Stimulated activated CD8-positive, alpha-beta memory T cell treated with anti-CD3 and anti-CD28 coated beads, Interleukin-4, amount 100 ng/mL, for 48 hours (primary cell): Measurements from ENCODE around the gene TAS2R7.
"Not testable (repeated sequence)": the region's sequence is repeated elsewhere in the genome, so short reads cannot be mapped to it uniquely, and the experiment has no call there.

Source experiments
- DNase-seq: peaks from one replicate; pipeline ENCODE4 v3.0.0-alpha.2; 2020

The TAS2R7 gene, protein sequence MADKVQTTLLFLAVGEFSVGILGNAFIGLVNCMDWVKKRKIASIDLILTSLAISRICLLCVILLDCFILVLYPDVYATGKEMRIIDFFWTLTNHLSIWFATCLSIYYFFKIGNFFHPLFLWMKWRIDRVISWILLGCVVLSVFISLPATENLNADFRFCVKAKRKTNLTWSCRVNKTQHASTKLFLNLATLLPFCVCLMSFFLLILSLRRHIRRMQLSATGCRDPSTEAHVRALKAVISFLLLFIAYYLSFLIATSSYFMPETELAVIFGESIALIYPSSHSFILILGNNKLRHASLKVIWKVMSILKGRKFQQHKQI

DNA sequence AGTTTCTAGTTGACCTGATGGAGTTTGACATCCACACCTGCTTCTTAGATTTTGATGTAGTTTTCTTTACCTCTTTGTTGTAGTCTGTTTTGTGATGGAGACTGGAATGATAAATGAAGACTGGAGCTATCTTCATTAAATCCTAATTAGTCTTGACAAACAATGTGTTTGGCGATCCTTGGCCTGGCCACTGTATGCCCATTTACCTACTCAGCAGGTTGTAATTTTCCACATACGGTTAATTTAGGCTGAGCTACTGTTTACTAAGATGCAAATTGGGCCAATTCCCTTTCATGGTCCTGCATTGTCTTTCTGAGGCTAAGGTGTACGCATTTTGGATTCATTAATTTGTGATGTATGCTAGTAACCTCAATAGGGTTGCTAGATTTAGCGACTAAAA is at the start of gene TAS2R7:
TSS of gene TAS2R7 (minus strand) at position 41 of the 400 bp plus-strand sequence. CDS start 57 bp downstream, outside the sequence.
- DNase-seq = no peak

DNA sequence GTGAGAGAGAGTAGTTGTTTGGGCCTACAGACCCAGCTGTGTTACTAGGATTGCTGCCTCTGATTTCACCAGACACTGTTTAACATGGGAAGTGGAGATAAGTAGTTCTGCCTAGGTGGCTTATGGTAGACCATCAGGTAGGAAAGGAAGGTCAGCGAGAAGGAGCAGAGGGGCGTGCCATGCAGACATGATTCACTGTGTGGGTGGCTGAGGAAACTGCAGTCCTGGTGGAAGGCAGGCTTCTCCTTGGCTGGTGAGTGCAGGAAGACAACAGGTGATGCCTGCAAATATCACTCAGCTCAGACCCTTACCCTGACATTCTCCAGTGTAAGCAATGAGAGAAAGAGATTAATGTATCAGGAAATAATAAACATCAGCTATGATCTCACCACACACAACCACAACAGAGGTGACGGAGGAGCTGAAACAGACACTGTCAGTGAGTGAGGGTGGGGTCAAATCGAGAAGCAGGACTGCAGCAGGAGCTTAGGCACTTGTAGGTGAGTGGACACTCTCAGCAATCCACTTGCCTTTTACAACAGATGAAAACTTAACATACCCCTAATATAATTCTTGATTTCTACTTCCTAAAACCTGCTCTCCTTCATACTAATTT is 48.9 kb upstream of the TAS2R7 start:
- DNase-seq = no peak

DNA sequence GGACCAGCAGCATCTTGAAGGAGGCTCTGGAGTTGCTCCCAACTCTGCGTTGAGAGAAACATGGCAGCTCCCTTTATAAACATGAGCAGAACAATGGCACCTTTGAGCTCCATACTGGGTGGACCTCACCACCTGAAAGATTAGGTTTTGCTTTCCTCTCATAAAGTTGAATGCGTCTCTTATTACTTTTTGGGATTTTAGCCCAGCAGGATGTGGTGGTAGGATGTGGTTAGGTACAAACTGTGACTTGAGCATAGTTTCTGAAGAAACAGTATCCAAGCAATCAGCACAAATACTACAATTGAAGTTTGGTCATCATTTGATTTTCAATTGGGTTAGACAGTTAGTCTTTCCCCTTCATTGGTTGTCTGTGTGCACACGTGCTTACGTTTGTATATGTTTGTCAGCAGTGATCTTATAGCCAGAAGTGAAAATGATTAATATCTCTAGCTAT is 47.0 kb upstream of the TAS2R7 start, which contains the start of gene PRR4:
TSS of gene PRR4 (minus strand) at position 51 of the 454 bp plus-strand sequence. CDS start at position 13, 38 bp downstream.
- no peak for DNase-seq

DNA sequence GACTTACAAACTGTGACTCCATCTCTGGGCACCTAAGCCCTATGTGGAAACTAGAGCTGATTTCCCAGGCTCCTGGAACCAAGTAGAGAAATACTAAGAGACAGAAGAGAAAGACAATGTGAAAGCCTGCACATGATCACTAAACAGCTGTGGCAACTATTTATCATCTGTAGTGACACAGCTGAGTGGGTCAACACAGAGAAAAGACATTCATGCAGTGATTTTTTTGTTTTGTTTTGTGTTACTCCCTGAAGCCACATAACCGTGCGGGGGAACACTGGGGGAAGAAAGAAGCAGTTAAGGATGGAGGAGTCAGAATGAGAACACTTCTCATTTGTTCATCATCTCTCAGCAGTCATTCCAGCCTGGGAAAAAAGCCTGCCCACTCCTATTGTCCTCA is 45.3 kb upstream of the TAS2R7 start:
- no peak for DNase-seq

DNA sequence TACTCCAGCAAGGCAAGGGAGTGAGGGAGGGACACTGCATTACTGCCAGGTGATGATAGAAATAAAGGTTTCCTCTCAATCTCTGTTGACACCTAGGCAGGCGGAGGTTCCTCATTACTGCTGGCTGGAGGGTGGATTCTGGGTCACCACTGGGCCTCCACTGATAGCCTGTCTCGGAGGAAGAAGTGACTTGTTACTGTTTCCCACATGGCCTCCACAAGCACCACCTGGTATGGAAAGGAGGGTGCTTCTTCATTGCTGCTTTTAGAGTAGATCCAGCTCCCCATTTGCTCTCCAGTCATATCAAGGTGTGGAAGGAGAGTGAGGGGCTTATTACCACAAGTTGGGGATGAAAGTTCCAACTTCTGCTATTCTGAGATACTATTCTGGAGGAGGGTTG is 40.4 kb upstream of the TAS2R7 start:
- DNase-seq = no peak

DNA sequence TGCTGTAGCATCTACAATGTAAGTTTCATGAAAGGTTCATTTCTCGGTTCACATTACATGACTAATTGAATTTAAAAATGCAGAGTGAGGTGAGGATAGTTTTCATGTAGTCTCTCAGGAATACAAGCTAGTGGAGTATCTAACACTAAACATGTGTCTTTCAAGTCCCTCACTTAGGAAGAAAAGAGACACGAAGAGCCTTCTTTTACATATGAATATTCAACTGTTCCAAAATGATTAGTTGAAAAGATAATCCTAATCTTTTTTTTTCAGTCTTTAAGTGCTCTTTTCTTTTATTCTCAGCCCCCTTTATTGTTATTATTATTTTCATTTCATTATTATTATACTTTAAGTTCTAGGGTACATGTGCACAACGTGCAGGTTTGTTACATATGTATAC is 36.0 kb upstream of the TAS2R7 start:
- no peak for DNase-seq

DNA sequence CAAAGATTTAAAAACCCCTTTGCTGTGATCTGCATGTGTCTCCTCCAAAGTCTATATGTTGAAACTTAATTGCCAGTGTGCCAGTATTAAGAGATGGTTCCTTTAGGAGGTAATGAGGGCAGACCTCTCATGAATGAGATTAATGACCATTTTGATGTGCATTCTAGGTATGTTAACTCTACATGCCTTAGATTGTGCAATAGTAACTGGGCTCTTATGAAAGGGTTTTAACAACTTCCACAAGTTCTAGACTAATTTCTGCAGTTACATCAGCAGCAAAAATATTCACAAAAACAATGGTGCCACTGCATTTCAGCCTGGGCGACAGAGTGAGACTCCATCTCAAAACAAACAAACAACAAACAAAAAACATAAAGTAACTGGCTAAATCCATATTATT is 27.6 kb upstream of the TAS2R7 start:
- no peak for DNase-seq

DNA sequence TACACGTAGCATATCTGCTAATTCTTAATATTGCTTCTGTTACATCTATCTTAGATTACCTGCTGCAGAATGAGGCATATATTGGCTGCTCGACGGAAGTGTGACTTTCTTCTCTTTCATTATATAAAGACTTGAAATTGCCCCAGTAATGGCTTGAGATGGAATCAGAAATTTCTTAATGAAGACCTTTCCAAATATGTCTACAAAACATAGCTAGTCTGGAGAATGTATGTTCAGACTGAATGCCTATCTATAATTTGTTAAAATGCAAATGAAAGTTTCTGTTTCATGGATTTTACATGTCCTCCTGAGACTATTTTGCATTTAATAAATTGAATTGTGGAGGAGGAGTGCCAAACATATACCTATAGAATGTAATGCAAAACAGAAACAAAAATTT is 23.8 kb upstream of the TAS2R7 start, which contains the start of gene TAS2R10:
TSS of gene TAS2R10 (minus strand) at position 101 of the 400 bp plus-strand sequence. CDS start at position 12, 89 bp downstream.
- DNase-seq = no peak

DNA sequence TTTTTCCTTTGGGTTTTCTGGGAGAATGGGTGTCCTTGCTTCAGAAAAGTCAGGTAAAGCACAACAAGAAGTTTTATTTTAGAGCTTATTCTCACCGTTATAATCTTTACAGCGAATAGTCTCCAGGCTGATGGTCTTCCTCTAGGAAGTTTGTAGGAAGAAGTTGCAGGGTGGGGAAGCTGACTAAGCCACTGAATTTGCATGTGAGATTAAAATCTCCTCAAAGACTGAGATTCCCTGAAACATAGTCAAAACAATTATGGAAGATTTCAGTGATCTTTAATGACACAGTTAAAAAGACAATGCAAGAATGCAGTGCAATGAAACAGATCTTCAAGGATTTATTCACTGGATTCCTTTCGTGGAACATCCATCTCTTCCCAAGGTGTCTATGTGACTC is 22.5 kb upstream of the TAS2R7 start:
- no peak for DNase-seq

DNA sequence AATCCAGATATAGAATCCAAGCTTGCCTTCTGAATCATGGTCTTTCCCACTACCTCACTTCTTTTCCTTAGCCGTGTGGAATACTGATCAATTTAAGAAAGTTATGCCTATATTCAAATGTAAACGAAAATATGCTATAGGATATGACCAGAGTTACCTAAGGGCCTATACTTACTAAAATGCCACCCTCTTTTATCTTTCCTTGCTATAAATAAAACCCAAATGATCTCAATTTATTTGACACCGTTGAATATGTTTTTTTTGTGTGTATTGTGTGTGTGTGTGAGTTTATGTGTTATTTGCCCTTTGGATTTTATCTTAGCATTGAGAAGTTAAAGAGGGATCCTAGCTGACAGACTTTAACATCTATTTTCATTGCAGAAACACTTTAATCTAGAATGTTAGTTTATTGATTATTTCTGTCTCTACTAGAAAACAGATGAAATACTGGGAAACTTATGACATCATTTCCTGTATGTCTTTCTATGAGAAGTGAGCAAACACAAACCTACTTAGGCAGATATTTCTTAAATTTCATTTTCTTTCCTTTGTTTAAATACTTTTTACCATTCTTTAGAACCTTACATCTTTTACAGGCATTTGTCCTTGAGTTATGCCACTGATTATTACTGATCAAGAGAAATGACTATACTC is 9.6 kb upstream of the TAS2R7 start:
- DNase-seq = no peak

DNA sequence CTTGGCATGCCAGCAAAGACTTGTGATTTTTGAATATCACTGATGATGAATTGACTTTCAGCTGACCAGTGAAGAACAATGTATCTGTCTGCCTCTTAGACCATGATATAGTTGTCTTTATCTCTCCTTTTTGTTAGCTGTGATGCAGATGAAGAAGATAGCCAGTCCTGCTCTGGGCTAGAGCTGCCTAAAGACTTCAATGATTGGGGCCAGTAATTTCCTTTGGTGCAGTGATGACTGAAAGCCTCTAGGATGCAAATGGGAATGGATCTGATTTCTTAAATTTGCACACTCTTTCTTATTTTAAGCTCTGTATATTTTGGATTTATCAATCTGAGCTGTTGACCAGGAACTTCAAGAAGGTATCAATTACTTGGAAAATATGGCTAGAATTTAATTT is 7.6 kb upstream of the TAS2R7 start, which contains the start of gene TAS2R9:
TSS of gene TAS2R9 (minus strand) at position 101 of the 400 bp plus-strand sequence. CDS start at position 8, 93 bp downstream.
- no peak for DNase-seq

DNA sequence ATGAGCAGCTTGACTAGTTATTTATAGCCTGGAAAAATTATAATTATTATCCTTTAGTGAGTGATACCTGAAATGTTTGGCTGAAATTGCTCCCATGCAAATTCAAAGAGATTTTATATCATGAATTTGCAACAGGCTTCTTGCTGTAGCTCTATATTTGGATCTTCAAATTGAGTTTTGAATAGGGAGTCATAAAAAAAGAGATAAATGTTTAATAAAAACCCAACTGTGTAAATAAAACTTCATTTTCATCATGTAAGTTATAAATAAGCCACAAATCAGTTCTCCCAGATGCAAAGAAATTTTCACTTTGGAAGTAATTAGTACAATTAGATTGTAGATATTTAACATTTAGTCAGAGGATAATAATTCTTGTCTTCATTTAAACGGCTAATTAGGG is 4.8 kb upstream of the TAS2R7 start, which contains the start of gene TAS2R8:
TSS of gene TAS2R8 (minus strand) at position 101 of the 400 bp plus-strand sequence. CDS start 306 bp downstream, outside the sequence.
- no peak for DNase-seq

DNA sequence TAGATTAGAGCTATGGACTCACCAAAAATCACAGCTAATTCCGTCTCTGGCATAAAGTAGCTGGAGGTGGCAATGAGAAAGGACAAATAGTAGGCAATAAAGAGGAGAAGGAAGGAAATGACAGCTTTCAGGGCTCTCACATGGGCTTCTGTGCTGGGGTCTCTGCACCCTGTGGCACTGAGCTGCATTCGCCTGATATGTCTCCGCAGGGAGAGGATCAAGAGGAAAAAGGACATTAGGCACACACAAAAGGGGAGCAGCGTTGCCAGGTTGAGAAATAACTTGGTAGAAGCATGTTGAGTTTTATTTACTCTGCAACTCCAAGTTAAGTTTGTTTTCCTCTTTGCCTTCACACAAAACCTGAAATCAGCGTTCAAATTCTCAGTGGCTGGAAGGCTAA is 686 bp downstream of the TAS2R7 start:
- no peak for DNase-seq

DNA sequence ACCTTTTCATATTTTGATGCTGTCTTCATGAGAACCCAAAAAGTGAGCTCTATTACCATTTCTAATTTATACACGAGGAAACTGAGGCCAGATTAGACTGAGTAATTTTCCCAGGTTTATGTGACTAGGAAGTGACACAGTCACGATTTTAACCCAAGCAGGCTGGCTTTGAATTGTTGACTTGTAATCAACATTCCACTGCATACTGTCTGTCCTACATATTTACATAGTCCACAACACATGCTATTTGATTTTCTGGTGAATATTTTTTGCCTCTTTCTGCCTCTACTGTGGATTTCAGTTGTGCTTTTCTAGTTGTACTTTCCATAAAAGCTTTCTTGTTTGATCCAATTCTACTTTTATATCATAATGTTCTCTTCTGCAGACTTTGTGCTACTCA is 8.2 kb downstream of the TAS2R7 start:
- no peak for DNase-seq

DNA sequence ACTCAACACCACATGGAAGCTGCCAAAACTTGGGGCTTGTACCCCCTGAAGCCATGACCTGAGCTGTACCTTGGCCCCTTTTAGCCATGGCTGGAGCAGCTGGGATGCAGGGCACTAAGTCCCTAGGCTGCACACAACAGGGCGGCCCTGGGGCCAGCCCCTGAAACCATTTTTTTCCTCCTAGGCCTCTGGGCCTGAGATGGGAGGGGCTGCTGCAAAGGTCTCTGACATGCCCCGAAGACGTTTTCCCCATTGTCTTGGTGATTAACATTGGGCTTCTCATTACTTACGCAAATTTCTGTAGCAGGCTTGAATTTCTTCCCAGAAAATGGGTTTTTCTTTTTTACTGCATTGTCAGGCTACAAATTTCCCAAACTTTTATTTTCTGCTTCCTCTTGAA is 10.7 kb downstream of the TAS2R7 start:
- DNase-seq = not testable (repeated sequence)

DNA sequence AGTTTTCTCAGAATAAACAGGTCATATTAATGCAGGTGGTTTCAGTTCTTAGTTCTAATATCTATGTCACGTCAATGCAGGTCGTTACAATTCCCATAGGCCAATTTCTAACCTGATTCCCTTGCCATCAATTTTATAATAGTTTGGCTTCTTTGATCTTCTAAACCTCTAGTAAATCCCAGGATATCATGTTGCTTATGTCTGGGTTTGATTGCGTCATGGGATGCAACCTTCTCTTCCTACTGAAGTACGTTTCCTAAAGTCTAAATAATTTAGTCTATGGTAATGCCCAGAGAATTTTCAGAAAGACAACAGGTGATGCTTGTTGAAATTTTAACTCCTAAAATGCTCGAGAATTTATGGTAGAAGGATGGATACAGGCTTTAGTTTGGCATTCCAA is 19.2 kb downstream of the TAS2R7 start:
- DNase-seq = no peak

DNA sequence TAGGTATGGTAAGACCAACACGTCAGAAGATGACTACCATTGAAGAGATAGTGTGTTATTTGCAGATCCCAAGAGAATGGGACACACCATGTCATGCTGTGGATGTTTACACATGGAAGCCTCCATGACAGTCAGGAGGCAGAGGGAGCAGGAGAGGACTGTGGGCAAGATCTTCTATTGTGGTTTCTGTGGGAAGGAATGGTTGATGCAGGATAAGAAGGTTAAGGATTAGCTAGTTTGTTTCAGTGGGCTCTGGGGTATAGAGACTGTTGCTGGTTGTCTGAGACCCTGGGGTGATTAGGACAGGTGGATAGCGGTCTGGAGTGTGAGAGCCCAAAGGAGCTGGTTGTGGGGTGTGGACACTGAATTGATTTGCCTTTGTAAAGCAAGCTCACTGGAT is 23.3 kb downstream of the TAS2R7 start:
- DNase-seq = no peak

DNA sequence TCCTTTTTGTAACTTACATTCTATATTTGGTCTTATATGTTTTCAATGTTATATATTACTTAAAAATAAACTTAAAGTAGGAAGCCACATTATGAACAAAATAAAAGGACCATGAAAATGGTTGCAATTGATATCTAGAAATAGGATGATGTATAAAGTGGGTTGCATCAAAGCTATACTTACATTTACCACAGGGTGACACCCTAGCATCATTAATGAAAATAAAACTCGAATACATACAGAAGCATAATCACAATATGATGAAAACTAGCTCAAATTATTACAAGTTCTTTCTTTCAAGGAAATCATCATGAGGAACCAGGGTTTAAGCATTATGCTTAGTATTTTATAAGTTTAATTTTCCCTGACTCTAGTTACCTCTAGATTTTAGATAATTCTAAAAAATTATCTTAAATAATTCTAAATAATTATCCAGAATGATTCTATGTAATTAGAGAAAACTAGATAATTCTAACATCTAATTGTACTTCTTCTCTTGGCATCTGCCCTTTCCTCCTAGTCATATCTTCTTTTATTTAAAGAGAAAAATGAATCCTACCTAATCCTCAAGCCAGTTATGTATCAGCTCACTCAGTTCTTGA is 31.2 kb downstream of the TAS2R7 start:
- DNase-seq = no peak

DNA sequence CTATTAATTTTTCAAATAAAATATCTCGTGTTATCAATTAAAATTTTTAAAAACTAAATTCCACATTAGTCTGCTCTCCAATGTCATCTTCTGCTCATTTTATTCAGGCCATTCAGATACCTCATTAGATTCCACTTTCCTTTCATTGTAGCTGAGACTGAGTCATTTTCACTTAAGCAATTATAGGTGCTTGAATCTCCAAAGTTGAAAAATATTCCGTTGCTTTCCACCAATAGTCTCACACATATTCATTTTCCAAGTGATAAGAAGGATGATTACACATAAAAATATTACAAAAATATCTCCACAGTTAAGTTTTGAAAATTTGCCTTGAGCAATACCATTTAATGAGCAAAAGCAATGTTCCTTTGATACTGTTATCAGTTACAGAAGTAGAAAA is 42.8 kb downstream of the TAS2R7 start:
- no peak for DNase-seq

DNA sequence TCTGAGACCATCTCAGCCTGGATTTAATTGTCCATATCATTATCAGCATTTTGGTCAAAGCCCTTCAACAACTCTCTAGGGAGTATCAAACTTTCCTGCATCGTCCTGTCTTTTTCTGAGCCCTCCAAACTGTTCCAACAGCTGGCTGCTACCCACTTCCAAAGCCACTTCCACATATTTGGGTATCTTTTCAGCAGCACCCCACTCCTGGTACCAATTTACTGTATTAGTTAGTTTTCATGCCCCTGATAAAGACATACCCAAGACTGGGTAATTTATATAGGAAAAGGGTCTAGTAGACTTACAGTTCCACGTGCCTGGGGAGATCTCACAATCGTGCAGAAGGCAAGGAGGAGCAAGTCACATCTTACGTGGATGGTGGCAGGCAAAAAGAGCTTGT is 46.2 kb downstream of the TAS2R7 start:
- DNase-seq = no peak

DNA sequence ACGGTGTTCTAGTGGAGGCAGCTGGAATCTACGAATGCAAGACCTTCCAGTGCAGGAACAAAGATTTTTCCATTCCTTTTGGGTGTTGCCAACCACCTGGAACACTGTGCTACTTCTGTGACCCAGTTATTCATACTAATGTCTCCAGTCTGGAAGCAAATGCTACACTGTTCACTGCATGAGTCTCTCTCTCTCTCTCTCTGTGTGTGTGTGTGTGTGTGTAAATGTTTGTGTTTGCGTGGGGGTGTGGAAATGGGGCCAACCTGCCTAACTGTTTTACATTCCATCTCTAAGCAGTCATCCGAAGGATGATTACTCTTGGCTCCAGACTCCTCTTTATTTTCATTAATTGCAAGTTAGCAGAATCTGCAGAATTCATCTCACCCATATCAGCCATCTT is 49.4 kb downstream of the TAS2R7 start:
- DNase-seq = no peak
